Colon (tissue), 2 donors: ENCODE measurements around the gene TNP1.

ENCODE experiments used
- FAIRE-seq: peaks from 2 replicates; lab custom pipeline; 2012; peaks lifted over from hg19 to GRCh38; lab: Jason Lieb, UNC
- donor health status: control.
- donor health status: control.

TNP1 gene

DNA sequence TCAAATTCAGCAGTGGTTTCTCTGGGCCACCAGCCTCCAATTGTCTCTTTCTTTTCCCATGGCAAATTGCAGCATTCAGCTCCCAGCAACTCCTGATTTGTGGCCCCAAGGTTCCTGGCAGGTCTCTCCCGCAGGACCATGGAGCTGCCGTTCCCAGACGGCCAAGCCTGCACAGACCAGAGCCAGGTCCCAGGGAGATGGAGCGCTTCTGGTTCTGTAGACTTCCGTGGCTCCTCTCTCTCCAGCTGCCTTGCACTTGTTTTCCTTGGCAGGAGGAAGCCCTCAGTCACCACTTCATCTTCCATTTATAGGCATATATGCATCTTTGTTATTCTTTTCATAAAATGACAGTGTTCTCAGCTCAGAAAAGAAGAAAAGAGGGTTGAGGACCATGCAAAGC is 21.7 kb downstream of the TNP1 start:
- no peak for FAIRE-seq

DNA sequence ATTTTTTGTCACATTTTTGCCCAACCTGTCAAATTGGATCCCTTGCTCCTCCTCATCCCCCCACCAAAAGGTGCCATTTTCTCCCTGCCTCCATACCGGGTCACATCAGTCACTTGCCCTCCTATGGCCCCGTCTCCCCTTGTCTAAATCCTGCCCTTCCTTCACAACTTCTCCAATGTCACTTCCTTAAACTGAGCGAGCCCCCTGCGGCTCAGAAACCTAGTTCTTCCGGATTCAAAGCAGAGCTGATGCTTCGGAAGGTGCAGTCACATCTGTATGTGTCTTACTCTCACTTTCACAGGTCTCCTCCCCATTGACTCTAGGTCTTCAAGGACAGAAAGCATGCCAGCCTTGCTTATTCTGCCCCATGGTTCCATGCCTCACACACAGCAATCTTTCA is 22.1 kb downstream of the TNP1 start:
- no peak for FAIRE-seq

DNA sequence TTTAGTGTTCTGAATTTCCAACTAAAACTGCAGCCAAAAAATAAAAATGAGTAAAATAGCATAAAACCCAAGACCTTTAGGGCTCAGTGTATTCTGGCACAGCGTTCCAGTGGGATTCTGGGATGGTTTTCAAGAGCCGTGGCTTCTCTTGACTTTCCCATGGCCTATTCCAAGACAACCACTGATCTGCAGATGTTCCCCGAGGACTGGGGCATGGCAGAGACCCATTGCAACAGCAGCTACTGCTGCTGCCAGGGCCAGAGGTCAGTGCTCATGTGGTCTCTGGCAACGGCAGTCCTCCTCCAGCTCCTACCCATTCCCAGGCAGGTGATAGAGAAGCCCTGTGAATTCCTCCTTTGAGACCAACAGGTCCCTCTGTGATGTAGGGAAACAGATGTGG is 26.8 kb downstream of the TNP1 start:
- FAIRE-seq, result no peak

DNA sequence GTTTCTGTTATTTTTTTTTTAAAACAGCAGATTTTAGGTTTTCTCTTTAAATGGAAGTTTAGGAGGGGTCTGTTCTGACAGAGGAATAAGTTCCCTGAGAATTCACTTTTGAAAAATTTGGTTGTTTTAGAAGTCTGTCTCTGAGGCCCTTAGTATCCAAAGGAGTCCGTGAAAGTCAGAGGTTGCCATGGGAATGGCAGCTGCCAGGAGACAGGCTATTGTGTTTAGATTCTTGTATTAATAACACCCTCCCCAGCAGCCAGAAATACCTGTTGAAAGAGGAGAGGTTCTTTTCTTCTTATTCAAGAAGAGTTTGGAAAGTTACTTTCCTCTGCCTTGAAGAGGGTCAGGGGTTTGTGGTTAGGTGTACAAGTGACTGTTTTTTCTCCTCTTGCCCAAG is 29.5 kb downstream of the TNP1 start:
- no peak for FAIRE-seq

DNA sequence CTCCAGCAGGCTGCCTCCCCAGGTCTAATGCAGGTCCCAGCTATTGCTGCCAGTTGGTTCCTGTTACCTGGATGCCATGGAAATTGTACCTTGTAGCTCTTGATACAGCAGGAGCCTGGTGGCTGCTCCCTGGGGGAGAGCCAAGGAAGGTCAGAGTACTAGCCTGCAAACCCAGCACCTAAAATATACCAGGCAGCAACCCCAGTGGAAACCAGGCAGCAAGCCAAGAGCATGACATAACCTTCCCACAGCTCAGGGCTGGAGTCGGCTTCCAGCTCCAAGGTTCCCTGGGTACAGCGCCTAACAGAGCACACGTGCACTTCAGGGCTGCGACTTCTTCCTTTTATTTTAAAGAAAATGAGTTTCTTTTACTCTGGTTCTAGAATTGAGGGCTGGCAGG is 30.3 kb downstream of the TNP1 start:
- no peak for FAIRE-seq

DNA sequence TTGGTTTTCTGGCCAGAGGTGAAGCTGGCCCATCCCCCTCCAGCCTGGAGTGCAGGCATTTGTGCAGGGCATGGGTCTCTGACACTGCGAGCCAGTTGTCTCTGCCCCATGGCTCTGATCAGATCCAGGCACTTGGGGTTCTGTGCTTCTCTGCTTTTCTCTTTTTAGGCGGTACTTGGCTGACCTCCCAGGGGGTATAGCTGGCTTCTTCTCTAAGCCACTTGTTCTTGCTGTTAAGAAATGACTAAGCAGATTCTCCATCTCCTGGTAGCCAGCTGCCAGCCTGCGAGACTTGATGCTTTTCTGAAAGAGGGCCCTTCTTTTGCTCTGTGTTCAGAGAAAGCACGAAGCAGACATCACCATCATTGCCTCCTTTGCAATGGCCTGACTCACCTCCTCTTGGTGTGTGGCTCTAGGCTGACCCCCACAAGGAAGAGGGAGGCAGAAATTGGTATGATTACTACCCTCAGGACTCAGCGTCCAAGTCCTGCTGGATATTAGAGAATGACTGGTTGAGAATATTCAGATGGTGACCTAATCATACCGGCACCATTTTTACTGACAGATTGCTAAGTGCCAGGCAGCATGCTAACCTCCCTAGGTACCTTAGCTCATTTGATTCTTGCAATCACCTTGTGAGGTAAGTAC is 32.7 kb downstream of the TNP1 start:
- FAIRE-seq, result no peak

DNA sequence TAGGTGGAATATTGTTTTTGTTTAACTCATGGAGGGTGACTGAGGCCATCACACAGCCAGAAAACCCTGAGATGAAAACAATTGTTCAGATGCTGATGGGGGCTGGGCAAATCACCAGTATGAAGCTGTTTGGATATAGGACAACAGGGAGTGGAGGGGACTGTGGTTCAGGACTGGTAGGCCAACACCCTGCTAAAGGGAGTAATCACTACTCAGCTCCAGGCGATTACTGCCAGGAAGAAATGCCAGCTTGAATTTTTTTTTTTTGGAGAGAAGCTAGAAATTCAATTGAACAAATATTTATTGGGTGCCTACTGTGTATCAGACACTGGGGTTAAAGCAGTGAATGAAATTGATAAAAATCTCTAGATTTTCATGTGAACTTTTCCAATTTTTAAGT is 37.4 kb downstream of the TNP1 start:
- FAIRE-seq, result no peak

DNA sequence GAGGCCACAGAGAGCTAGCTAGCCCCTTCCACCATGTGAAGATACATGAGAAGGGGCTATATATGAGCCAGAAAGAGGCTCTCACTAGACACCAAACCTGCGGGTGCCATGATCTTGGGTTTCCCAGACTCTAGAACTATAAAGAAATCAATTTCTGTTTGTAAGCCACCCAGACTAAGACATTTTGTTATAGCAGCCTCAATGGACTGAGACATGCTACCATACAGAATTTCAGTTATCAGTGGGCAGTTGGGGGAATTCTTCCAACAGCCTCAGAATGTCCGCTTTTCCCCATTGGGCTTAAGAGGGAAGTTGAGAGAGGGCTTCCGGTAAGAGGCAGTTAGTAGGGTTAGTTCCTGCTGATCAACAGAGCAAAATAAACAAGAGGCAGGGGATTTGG is 39.2 kb downstream of the TNP1 start:
- FAIRE-seq, result no peak

DNA sequence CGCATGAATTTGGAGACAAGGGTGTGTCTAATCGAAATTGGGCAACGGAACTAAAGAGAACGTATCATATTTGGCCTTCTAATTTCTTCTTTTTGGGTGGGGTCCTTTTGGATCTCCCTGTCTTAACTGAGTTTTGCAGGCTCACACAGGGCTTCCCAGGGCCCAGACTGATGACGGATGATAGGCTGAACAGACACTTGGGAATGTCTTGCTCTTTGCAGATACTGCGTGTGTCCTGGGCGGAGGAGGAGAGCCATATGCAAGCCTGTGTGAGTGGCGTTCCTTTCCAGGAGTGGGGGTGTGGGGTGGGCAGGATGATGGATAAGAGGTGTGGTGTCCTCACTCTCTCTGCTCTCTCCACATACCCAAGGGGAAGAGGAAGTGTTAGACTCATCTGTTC is 40.1 kb downstream of the TNP1 start:
- FAIRE-seq, result no peak

DNA sequence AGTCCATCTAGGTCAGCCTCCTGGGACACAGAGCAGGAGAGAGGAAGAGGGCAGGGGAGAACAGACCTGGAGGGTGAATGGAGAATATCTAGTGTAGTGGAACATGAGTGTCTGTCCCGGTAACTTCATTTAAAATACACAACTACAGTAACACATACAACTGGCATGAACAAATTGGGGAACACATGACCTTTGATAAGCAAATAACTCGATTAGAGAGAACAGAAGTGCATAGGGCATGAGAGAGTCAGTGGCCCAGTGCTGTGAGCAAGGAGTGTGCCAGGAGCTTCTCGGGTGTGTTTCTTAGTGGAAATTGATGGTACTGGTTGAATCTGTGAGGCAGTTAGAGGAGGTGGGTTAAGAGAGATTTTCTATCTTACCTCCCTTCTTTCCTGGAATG is 40.8 kb downstream of the TNP1 start:
- FAIRE-seq, result no peak

DNA sequence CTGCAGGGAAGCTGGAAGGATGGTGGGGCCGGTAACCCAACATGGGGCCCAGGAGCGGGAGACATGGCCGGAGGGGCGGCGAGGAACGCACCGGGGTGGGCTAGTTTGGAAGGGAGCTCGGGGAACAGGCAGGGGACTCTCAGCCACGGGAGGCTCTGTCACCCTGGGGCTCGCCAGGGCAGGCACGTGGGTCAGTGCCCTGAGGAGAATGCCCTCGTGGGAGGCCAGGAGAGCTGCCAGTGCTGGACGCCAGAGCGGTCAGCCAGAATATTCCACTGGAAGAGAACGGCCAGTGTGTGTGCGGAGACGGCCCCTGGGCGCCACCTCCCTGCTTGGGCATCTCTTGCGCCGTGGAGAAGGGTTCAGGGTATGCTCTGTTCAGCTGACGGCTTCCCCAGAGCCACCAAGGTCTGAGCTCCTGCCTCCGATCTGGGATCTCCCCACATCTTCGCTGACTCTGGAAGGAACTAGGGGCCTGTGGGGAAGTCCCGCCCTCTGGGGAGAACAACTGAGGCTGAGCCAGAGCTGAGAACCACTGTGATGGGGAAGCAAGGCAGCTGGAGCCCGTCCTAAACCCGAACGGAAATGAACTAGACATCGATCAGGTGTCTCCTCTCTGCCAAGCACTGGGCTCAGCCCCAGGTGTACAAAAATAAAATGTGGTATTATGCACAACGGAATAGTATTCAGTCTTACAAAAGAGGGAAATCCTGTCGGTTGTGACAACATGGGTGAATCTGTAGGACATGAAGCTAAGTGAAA is 49.3 kb downstream of the TNP1 start:
- no peak for FAIRE-seq
